Activated gamma-delta T cell treated with Interleukin-2 at 50 U/mL for 16 hours (primary cell): ENCODE data around the gene VIPR2.

Experiments
- DNase-seq: peaks from one replicate; pipeline ENCODE4 v3.0.0-alpha.2; 2020

The VIPR2 gene

DNA sequence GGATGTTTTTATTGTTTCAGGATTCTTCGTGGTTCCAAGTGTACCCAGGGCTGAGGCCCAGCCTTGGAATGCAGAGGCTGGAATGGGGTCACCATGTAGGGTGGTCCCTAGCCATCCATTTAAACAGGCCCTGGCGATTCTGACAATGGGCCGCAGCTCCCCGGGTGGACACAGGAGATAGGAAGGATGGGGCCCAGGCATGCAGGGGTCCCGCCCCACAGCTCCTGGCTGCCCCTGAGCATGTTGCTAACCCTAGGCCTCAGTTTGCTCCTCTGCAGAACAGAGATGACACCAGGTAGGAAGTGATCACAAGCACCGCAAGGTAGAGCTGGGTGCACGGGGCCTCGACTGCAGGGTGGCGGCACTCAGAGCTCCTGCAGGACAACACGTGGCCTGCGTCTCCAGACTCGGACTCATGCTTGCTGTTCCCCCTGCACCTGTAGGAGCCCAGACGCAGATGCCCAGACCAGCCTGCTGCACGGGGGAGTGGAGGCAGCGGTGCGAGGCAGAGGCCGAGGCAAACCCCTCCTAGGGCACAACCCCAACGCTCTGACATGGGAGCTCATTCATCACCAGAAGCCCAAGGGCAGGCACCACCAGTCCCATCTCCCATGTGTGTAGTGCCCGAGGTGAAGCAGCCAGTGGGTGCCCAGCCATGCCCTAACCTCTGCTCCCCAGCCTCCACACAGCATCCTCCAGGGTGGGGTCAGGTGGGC is 25.5 kb downstream of the VIPR2 start:
- no peak for DNase-seq

DNA sequence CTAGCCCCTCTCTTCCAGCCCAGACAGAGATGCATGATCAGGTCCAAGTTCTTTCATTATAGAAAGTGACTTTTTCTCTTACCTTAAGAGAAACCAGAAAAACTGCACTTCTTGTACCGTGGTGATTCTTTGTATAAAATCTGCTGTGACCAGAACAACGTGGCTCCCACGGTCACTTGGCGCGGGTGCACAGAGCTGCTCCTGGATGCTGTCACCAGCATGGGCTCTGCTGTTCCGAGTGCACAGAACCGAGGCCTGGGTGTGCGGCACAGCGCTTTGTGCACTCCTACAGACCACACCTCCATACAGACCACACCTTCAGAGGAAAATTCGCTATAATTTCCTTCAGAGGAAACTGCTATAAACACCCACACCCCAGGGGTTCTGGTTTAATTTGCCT is 26.0 kb downstream of the VIPR2 start:
- no peak for DNase-seq

DNA sequence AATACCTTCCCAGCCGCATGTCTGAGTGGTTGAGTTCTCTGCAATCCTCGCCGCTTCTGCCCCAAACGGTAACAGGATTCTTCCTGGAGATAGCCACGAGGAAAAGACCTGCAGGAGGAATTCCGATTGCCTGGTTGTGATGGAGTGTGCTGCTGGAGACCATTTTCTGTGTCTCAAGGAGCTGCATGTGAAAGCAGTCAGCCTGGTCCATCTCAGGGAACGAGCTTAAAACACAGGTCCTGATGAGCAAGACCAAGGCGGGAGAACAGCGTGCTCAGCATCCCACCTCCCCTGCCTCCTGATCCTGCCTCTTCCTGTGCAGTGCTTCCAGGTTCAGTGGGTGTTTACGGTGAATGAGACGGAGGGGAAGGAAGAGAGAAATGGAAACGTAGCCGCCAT is 26.5 kb downstream of the VIPR2 start:
- DNase-seq: no peak

DNA sequence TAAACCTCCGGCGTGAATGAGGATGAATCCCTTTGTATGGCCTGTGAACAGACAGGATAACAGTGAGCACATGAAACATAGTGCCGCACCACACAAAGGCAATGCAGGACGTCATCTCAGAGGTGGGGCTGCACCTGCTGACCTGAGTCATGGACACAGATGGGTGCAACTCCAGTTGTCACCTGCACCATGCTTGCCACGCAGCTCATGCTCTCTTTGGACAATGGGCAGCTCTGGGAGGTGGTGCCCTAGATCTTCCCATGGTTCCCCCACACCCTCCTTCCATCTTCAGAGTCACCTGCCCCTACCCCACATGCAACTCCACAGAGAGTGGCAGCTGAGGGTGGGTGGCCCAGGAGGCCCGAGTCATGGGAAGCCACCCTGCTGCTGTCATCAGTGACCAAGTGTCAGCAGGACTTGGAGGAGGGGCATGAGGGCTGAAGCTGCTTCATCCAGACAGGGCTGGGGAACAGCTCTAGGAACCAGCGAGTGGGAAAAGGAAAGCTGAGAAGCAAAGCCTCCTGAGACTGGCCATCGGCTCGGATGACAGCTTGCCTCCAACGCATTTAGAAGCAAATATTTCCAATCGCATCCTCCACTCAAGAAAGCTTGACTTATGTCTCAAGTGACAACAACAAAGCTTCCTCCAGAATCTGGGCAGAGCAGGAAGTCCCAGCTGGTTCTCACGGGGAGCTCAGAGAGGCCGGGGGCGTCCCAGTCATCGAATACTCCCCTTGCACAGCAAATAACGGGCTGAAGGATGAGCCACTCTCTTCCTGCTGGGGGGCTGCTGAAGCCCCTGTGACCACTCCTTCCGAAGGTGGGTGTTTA is 27.1 kb downstream of the VIPR2 start:
- no peak for DNase-seq

DNA sequence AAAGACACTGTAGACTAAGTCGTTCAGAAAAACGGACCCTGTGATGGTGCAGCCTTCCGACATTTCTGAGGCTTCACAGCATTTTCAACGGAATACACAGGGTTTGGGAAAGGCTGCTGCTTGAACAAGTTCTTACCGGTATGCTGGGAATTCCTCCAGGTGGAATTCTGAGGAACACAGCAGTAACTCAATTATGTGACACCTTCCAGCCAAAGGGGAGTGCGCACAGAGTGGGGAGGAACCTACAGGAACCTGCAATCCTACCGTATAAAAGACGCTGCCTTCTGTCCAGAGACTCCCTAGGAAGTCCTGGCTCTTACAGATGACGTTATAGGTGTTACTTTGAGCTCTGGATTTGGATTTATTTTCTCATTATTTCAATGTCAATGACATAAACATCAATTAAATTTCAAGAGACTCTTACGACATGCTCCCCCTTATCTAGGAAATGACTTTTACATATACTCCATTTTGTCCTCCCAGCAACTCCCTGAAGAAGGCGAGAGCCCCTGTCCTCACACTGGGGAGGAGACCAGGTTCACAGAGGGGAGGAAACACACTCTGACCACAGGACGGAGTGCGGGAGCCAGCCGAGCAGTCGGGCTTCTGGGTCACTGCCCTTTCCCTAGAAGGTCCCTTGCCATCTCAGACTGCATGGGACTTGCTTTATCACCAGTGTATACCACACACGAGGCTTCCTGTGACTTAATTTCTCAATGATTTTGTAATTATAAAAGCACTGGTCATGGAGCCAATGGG is 27.9 kb downstream of the VIPR2 start:
- no peak for DNase-seq

DNA sequence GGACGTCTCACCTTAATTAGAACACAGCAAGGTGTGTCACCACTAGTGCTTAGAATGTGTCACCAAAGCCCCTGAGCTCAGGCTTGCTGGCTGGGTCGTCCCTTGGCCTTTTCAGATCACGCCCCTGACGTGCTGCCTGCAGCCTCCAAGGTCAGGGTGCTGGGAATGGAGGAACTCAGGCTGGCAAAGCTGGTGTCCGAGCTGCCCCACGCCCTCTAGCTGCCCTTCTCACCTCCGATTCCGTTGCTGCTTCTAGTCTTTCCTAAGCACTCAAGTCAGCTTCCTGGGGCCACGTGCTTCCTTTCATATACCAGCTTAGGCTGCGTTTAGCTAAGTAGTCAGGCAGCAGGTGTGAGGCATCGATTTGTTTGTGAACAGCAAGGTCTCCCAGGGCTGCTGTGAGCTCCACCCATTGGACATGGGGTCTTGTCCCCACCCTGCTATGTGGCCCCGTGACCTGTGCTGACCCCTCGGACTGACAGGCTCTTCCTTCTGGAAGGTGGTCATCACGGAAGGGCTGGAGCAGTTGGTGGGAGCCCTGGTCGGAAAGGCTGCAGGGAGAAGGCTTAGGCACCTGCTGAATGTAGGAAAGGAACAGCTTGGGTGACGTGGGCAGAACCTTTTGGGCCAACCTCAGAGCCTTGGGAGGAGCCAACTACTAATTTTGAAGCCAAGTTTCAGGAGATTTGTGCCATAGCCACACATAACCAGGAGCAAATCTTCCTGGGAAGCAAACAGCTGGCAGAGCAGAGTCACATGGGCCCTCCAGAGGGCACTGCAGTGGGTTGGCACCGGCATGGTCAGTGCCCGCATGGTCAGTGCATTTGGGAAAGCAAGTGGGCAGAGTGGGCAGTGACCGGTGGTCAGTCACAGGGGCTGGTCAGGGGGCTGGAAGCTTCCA is 28.8 kb downstream of the VIPR2 start:
- no peak for DNase-seq

DNA sequence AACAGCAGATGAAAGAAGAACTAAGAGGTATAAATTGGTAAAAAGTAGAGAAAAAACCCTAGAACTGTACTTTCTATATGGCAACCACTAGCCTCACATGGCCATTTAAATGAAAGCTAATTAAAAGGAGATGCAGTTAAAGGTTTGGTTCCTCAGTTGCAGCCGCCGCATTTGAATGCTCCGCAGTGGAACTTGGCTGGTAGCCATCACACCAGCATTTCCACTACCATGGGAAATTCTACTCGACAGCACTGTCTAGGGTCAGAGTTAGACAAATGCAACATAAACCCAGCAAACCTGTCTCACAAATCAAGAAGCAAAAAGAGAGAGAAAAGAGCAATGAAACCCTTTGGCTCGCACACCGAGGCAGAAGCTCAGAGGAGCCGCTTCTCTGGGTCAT is 29.7 kb downstream of the VIPR2 start:
- no peak for DNase-seq

DNA sequence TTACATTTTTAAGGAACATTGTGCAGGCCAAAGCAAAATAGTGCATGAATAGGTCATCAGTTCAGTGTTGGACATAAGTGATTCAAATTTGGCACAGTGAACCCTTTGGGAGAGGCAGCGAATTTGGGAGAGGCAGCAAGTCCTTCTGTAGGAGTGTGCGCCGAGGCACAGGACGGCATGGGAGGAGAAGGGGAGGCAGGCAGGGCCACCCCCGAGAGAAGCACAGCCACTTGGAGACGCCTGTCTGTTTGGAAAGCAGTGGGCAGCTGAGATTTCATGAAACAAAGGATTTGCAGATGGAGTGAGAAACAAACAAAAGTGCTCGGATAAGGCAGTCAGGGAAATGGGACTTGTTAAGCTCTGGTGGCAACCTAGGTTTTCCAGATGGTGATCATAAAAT is 30.6 kb downstream of the VIPR2 start:
- DNase-seq: no peak

DNA sequence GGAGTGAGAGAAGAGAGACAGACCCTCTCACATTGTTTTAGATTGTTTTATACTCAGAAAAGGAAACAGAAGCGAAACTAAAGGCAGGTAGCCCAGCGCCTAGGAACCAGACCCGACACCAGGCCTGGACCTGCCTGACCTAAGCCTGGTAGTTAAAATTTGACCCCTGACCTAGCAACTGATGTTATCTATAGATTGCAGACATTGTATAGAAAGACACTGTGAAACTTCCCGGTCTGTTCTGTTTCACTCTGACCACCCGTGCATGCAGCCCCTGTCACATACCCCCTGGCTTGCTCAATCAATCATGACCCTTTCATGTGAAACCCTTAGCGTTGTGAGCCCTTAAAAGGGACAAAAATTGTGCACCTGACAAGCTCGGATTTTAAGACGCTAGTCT is 31.6 kb downstream of the VIPR2 start:
- no peak for DNase-seq

DNA sequence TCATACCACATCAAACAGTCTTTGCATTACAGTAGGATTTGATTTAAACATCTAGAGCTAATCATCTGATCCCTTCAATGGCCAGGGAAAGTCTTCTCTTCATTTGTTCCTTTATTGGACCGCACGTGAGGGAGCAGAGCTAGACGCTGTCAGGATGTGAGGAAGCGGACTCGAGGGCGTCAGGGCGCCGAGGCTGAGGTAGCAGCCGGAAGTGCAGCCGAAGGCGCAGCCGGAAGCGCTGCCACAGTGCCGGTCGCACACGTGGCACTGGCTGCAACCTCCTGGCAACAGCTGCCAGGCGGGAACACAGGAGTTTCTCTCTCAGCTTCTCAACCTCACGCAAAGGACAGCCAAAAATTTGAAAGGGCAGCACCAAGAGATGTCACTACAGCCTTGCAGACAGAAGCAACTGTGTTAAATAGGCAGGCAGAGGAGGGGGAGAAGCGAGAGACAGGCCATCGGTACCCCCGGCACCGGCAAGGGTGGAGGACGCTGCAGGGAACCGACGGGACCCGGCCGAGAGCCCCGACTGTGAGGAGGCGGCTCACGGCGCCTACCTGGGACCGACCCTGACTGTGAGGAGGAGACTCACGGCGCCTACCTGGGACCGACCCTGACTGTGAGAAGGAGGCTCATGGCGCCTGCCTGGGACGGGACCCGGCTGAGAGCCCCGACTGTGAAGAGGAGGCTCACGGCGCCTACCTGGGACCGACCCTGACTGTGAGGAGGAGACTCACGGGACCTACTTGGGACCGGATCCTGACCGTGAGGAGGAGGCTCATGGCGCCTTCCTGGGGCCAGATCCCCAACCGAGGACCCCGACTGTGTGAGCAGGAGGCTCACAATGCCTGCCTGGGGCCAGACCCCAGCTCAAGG is 32.3 kb downstream of the VIPR2 start:
- DNase-seq: no peak

DNA sequence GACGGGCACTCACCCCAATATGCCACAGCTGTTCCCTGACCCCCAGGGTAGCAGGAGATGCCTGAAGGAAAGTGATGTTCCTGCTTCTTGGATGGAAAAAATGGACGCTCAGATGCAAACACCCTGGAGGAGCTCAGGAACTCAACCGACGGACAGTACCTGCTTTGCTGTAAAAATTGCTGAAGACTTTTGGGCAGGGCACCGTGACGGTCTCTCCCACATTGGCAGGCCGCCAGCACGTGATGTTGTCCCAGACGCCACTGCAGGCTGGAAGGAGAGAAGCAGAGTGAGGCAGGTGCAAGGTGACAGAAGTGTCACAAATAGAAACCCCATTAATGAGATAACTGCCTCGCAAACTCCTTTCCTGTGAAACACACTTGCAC is 35.0 kb downstream of the VIPR2 start:
- no peak for DNase-seq

DNA sequence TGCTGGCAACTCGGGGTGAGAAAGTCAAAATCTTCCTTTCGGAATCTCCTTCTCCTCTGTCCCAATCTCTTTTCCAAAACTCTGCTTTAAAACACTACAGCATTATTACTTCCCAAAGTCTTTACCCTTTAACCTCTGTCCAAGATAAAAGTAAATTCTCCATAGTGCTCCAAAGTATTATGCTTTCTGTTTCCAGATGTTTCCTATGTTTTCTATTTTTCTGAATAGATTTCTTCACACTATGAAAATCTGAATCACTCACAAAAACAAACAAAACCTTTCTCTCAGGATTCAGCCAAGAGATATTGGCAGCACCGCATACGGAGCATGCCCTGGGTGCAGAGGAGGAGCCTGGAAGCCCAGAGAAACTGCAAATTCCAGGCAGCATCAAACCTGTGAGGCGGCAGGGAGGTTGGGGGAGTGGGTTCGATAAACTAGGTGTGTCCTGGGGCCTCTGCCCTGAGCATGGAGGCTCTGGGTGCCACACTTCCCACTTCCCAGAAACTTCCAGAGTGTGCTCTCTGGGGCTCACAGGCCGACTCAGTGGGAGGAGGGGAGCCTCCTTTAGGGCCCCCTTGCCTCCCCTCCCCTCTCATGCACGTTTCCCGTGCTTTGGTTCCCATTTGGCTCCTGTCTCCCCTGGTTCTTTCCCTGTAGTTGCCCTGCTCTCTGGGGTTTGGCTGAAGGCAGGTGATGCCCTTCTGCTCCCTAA is 35.6 kb downstream of the VIPR2 start:
- no peak for DNase-seq

DNA sequence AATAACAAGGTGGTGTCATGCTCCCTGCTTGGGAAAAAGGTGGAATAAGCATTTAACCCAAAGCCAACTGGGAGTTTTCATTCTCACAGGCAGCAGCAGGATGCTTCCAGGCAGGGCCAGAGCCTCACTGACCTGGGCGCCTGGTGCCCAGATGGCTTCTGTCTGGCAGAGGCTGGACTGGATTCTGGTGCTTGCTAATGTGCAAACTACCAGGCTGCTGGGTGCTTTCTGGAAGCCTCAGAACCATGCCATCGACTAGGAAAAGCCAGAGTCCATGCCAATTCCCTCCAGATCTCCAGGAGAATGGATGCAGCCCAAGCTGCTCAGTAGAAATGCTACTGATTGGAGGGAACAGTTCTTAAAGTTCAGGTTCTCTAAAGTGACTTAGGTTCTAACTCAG is 36.2 kb downstream of the VIPR2 start:
- no peak for DNase-seq

DNA sequence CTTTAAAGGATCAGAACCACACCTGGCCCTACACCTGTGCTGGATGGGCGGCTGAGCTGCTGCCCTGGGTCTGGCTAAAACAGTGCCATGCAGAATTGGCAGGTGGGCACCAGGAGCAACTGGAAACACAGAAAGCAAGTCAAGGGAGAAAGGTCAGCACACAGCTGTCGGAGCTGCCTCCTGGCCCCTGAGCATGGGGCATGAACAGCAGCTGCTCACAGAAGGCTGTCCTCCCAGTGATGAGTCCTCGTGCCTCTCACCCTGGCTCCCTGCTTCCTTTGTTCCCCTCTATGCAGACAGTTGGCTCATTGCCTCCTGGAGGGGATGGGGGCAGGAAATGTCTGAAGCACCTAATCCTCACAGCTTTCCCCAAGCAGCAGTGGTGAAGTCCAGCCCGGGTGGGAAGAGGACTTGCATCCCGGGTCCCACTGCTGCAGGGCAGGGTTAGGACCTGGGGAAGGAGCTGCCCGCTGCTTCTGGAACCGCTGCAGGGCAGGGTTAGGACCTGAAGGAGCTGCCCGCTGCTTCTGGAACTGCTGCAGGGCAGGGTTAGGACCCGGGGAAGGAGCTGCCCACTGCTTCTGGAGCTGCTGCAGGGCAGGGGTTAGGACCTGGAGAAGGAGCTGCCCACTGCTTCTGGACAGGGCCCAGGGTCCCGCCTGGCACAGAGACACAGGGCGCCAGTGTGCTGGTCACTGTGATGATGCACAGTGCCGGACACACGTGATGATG is 37.3 kb downstream of the VIPR2 start:
- no peak for DNase-seq

DNA sequence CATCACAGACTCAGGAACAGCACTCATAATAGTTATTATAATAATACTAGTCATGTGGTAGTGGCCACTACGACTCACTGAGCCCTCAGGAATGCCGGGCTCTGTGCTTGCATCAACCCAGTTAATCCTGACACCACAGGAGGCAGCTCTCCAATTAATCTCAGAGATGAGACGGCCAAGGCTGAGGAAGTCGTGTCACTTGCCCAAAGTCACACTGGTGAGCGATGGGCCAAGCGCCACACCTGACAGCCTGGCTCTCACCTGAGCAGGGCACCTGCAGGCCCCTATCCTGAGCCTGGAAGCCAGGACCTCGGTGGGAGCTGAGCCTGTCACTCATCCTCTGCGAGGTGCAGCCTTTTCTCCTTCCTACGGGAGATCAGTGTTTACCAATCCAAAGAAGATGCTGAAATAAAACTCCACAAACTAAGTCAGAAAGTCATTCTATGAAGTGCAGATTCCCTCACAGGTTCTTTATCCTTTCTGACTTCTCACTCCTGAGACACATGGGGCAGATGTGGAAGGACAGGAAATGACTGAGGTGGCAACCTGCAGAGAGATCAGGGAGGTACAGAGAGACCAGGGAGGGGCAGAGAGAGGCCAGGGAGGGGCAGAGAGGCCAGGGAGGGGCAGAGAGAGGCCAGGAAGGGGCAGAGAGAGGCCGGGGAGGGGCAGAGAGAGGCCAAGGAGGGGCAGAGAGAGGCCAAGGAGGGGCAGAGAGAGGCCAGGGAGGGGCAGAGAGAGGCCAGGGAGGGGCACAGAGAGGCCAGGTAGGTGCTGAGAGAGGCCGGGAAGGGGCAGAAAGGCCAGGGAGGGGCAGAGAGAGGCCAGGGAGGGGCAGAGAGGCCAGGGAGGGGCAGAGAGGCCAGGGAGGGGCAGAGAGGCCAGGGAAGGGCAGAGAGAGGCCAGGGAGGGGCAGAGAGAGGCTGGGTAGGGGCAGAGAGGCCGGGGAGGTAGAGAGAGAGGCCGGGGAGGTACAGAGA is 38.5 kb downstream of the VIPR2 start:
- DNase-seq: no peak

DNA sequence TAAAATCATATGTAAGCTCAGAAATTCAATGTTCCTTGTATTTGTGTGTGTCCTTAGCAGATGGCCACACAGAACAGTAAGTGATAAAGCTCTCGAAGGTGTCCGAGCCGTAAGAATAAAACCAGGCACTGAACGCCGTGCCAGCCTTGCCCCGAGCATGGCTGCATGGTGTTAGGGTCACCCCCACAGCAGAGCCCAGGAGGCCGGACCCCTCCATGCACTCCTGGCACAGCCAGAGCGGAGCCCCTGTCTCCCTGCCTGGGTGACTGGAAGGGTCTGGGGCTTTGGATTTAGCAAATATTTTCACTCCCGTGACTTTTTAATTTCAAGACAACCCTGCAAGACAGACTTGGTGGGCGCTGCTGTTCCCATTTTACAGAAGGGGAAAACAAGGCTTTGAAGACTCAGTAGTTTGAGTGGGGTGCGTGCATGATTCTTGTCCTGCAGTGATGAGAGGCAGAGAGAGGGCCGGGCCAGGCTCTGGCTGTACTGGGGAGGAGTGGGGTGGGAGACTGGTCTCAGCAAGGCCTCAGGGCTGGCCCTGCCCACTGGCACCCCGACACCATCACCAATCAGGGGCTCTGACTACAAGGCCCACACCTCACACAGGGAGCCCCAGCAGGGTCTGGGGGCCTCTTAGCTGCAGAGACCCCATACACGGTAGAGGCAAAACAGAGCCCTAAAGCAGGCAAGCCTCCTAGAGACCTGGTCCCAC is 39.4 kb downstream of the VIPR2 start:
- DNase-seq: no peak

DNA sequence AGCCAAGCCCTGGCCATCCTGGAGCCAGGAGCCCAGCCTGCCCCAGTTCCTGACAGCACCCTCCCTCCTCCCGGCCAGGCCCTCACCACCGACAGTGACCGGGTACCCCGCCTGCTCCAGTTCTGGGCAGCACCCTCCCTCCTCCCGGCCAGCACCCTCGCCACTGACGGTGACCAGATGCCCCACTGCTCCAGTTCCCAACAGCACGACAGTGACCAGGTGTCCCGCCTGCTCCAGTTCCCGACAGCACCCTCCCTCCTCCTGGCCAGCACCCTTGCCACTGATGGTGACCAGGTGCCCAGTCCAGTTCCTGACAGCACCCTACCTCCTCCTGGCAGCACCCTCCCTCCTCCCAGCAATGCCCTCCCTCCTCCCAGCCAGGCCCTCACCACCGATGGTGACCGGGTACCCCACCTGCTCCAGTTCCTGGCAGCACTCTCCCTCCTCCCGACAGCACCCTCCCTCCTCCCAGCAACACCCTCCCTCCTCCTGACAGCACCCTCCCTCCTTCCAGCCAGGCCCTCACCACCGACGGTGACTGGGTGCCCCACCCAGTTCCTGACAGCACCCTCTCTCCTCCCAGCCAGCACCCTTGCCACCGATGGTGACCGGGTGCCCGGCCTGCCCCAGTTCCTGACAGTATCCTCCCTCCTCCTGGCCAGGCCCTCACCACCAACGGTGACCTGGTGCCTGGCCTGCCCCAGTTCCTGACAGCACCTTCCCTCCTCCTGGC is 40.3 kb downstream of the VIPR2 start:
- peak; percentile 2 for DNase-seq
